H7 (cell line): ENCODE data around the gene AKAP8. TPM values are rescaled to one million over a fixed set of nuclear protein-coding genes. Genes with fewer than 3 reads are reported as not detected.
"Not testable (repeated sequence)": the region's sequence is repeated elsewhere in the genome, so short reads cannot be mapped to it uniquely, and the experiment has no call there.

Experiments
- DNase-seq: peaks from one replicate; pipeline ENCODE4 v3.0.0; 2012
- H3K27me3 ChIP-seq: 2 replicates; pipeline ENCODE4 v1.6.0; 2011; ENCODE audit warnings: mild to moderate bottlenecking, low read length; ENCODE audit not compliant: control insufficient read depth, insufficient read depth
- H3K36me3 ChIP-seq: replicated peaks from 2 replicates; pipeline ENCODE4 v1.5.1; 2011; ENCODE audit warnings: low read length; ENCODE audit not compliant: control insufficient read depth, insufficient read depth
- H3K4me3 ChIP-seq: 2 replicates; pipeline ENCODE4 v1.5.1; 2011; ENCODE audit warnings: low read depth, mild to moderate bottlenecking, control low read depth, low read length, moderate library complexity; ENCODE audit not compliant: insufficient read depth
- total RNA-seq: library from RNA; depleted of rRNA; stranded (reverse); fragments of >200 nt; shearing (Covaris generic); gene quantifications from 2 replicates; pipeline ENCODE4 v1.2.3, GENCODE V29; 2014

AKAP8 gene
- total RNA-seq, 1 experiment from 2014 or later = 24.4 TPM

- peak; percentile 99 for DNase-seq
- peak within 1 kb of the TSS; percentile 99 for H3K4me3 ChIP-seq
- peaks cover 8% of the 10 kb centered on the region for H3K36me3 ChIP-seq
- H3K27me3 ChIP-seq = no peaks in the 10 kb centered on the region
Measured at GRCh38 chr19:15418579-15419412, 39.2 kb upstream of the AKAP8 start, which contains the start of gene AKAP8L. TSS of gene AKAP8L (minus strand) at chr19:15418988. CDS start at chr19:15418923, 65 bp downstream.

DNA sequence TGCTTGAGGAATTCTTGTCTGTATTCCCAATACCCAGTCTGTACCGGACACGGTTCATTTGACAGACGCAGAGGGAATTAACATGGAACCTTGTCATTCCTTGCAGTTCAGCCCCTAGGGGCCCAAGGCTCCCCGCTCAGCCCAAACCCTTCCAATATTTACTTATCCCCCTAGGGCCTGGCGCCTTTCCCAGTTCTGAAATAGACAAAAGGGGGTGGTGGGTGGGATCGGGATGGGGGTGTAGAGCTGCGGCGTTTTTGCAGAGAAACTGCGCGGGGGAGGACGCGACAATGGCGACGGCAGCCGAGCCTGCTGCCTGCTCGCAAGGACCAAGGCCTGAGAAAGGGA is 38.6 kb upstream of the AKAP8 start:
- Histone ChIP-seq H3K4me3 (peak overlapping the region; percentile 99), H3K27me3 (no peaks in the 10 kb centered on the region), H3K36me3 (peaks cover 4% of the 10 kb centered on the region)
- no peak for DNase-seq

DNA sequence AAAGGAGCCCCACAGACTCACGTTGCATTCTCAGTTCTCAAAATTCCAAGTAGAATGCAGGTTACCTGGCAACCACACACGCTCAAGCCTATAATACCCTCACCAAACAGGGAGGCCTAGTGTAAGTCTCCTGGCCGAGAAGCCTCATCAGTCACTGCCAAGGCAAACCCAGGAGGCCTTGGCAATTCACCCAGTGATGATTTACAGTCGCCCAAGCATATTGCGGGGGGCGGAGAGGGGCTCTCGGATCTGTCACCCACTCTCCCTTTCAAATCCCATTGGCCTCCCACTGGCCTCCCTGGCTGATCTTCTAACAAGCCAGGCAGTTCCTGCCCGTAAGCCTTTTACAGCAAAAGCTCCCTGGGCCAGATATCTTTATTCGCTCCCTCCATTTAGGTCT is 38.1 kb upstream of the AKAP8 start:
- Histone ChIP-seq H3K36me3 (peaks cover 2% of the 10 kb centered on the region), H3K4me3 (peak overlapping the region; percentile 99), H3K27me3 (no peaks in the 10 kb centered on the region)
- DNase-seq = peak; percentile 36

GRCh38 chr19:15412832-15413231 is 33.2 kb upstream of the AKAP8 start:
- no peaks in the 10 kb centered on the region for H3K27me3 ChIP-seq
- peaks cover 9% of the 10 kb centered on the region for H3K36me3 ChIP-seq
- no peak overlapping the region for H3K4me3 ChIP-seq
- DNase-seq = no peak

- not testable (repeated sequence) for H3K36me3 ChIP-seq, H3K27me3 ChIP-seq, H3K4me3 ChIP-seq, DNase-seq
Measured at GRCh38 chr19:15411351-15411750, 31.8 kb upstream of the AKAP8 start.

GRCh38 chr19:15404780-15405211 is 25.2 kb upstream of the AKAP8 start:
- peaks cover 24% of the 10 kb centered on the region for H3K36me3 ChIP-seq

GRCh38 chr19:15404097-15404779 is 24.7 kb upstream of the AKAP8 start:
- Histone ChIP-seq H3K4me3 (no peak overlapping the region), H3K36me3 (peaks cover 26% of the 10 kb centered on the region), H3K27me3 (no peaks in the 10 kb centered on the region)
- no peak for DNase-seq

More at GRCh38 chr19:15404780-15405211, 25.2 kb upstream of the AKAP8 start:
- Histone ChIP-seq H3K27me3 (no peaks in the 10 kb centered on the region), H3K4me3 (no peak overlapping the region)
- DNase-seq = no peak

GRCh38 chr19:15403151-15403531 is 23.6 kb upstream of the AKAP8 start:
- H3K4me3 ChIP-seq = no peak overlapping the region
- H3K27me3 ChIP-seq = no peaks in the 10 kb centered on the region
- peaks cover 27% of the 10 kb centered on the region for H3K36me3 ChIP-seq
- DNase-seq = no peak

DNA sequence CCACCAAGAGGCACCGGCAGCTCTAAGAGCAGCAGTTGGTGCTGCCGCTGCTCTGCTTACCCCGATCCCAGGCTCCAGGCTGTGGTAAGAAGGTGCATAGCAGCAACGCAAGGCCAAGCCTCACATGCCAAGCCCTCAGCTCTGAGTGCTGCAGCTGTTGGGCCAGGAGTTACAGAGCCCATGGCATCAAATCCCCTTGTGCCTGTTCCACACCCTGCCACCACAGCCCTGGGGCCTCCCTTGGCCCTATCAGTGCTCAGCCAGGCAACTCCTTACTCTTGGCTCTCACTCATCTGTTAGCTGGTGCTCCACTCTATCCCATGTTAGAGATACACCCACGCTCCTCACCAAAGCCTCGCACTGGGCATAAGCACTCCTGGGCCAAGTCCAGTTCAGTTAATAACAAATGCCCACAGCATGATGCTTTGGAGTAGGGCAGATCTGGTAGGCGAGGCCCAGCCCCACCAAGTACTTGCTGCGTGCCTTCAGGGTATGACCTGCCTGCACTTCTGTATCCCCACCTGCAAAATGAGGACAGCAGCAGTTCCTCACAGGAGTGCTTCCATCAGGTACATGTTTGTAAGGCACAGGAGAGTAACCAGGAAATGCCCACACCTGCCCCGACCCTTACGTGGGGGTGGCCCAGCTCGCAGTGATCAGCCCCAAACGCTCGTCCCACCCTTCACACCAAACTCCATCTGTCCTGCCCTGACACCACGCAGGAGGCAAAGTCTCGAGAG is 23.0 kb upstream of the AKAP8 start:
- Histone ChIP-seq H3K4me3 (no peak overlapping the region), H3K36me3 (peaks cover 33% of the 10 kb centered on the region), H3K27me3 (no peaks in the 10 kb centered on the region)
- no peak for DNase-seq

DNA sequence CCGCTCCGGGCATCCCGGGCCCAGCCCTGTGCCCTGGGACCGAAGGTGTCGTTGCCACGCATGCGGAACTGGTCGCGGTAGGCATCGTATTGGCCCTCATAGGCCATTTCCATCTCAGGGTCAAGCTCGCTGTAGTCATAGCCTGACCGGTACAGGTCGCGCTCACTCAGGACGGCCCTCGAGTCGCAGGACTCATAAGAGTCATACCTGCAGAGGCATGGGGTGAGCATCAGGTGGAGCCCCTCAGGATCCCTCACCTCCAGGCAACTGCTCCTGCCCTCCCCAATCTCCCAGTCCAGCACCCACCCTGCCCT is 21.8 kb upstream of the AKAP8 start:
- H3K27me3 ChIP-seq = no peaks in the 10 kb centered on the region
- no peak for DNase-seq
- H3K4me3 ChIP-seq = no peak overlapping the region
- peaks cover 43% of the 10 kb centered on the region for H3K36me3 ChIP-seq

GRCh38 chr19:15400521-15401396 is 21.2 kb upstream of the AKAP8 start:
- no peak for DNase-seq
- H3K4me3 ChIP-seq = no peak overlapping the region
- H3K27me3 ChIP-seq = no peaks in the 10 kb centered on the region
- peaks cover 45% of the 10 kb centered on the region for H3K36me3 ChIP-seq

DNA sequence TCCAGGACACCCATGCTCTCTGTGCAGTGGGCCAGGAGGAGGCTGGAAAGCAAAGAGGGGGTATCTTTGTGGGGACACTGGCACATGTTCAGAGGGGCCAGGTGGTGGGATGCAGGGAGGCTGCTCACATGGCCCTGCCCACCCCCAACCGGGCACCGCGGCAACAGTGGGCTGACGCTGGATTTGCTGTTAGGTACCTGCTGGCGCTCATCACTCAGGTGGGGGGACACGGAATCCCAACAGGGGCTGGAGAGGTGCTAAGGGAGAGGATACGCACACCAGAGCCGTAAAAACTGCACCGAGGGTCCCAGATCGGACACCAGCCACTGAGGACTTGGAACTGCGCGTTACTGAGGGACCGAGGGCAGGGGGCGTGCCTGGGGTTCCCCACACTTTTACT is 20.0 kb upstream of the AKAP8 start:
- Histone ChIP-seq H3K4me3 (no peak overlapping the region), H3K36me3 (peaks cover 44% of the 10 kb centered on the region), H3K27me3 (no peaks in the 10 kb centered on the region)
- DNase-seq = no peak

DNA sequence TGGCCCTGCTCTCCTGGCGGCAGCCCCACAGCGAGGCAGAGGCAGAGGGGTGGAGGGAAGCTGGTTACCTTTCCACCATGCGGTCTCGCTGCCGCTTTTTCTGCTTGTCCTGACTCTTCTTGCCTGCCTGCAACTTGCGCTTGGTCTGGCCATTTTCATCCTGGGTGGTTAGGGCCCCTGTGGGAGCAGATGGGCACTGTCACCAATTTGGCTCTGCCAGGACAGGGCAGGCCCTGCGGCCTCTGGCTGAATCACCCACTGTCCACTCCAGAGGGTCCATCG is 19.6 kb upstream of the AKAP8 start:
- Histone ChIP-seq H3K27me3 (no peaks in the 10 kb centered on the region), H3K36me3 (peaks cover 44% of the 10 kb centered on the region), H3K4me3 (no peak overlapping the region)
- DNase-seq = no peak

- DNase-seq = no peak
- peaks cover 45% of the 10 kb centered on the region for H3K36me3 ChIP-seq
- H3K27me3 ChIP-seq = no peaks in the 10 kb centered on the region
- H3K4me3 ChIP-seq = no peak overlapping the region
Measured at GRCh38 chr19:15398501-15399233, 19.1 kb upstream of the AKAP8 start.
